IMR-90 (cell line): ENCODE results near the gene WDR49. TPM values are rescaled to one million over a fixed set of nuclear protein-coding genes. Genes with fewer than 3 reads are reported as not detected.

Experiments used
- ATAC-seq: fragments of 200-7000 bp; cut with Tn5 transposase; 2 replicates; pipeline ENCODE4 v1.9.1; 2020; ENCODE audit warnings: low read depth, mild to moderate bottlenecking, moderate library complexity
- BruUV-seq: library from RNA; stranded (reverse); fragments of 400-500 nt; replicated peaks from 2 replicates; lab custom pipeline; 2021; lab: Mats Ljungman, UMichigan
- CTCF ChIA-PET: fragments of 300-600 bp; formaldehyde crosslinking; extraction: SDS; loops from one replicate; lab custom pipeline; 2021; ENCODE audit warnings: antibody characterized with exemption; lab: Yijun Ruan, JAX
- POLR2A ChIA-PET: fragments of 300-600 bp; sonication (Branson Sonifier 250); formaldehyde crosslinking; loops from one replicate; lab custom pipeline; 2022; ENCODE audit warnings: antibody characterized with exemption; ENCODE audit not compliant: unreplicated experiment; lab: Charles Lee
- DNase-seq: peaks from one replicate; pipeline ENCODE4 v3.0.0; 2013
- H2AFZ ChIP-seq: replicated peaks from 2 replicates; pipeline ENCODE3; 2013; ENCODE audit warnings: low read length, mild to moderate bottlenecking; ENCODE audit not compliant: poor library complexity
- H2AK5ac ChIP-seq: 2 replicates; pipeline ENCODE4 v1.6.1; 2013; ENCODE audit warnings: low read depth, low read length, inconsistent platforms
- H2AK9ac ChIP-seq: replicated peaks from 2 replicates; pipeline ENCODE3; 2013; ENCODE audit warnings: mild to moderate bottlenecking, low read depth, low read length, moderate library complexity; ENCODE audit not compliant: poor library complexity
- H2BK120ac ChIP-seq: 2 replicates; pipeline ENCODE4 v1.6.1; 2013; ENCODE audit warnings: low read depth, low read length, inconsistent platforms
- H2BK15ac ChIP-seq: 3 replicates; pipeline ENCODE4 v1.6.1; 2013; ENCODE audit warnings: low read depth, low read length, inconsistent platforms
- H2BK20ac ChIP-seq: 2 replicates; pipeline ENCODE4 v1.6.1; 2013; ENCODE audit warnings: low read depth, mild to moderate bottlenecking, inconsistent platforms, low read length, moderate library complexity
- H2BK5ac ChIP-seq: 2 replicates; pipeline ENCODE4 v1.6.1; 2013; ENCODE audit warnings: mild to moderate bottlenecking, low read depth, low read length, inconsistent platforms; ENCODE audit not compliant: poor library complexity, severe bottlenecking
- H3K14ac ChIP-seq: replicated peaks from 2 replicates; pipeline ENCODE4 v1.6.1; 2013; ENCODE audit warnings: low read depth, low read length, inconsistent platforms
- H3K18ac ChIP-seq: 2 replicates; pipeline ENCODE4 v1.6.1; 2013; ENCODE audit warnings: low read depth, low read length, control low read depth
- H3K23ac ChIP-seq: 2 replicates; pipeline ENCODE4 v1.6.1; 2013; ENCODE audit warnings: low read depth, low read length, inconsistent platforms
- H3K27ac ChIP-seq: 2 replicates; pipeline ENCODE4 v1.5.1; 2013; ENCODE audit warnings: mild to moderate bottlenecking, control low read depth, low read length; ENCODE audit not compliant: insufficient read depth
- H3K27me3 ChIP-seq: 2 replicates; pipeline ENCODE4 v1.6.1; 2013; ENCODE audit warnings: low read length; ENCODE audit not compliant: control insufficient read depth, insufficient read depth
- H3K36me3 ChIP-seq: 2 replicates; pipeline ENCODE4 v1.6.1; 2013; ENCODE audit warnings: low read length, mixed read lengths; ENCODE audit not compliant: control insufficient read depth, insufficient read depth
- H3K4ac ChIP-seq: 2 replicates; pipeline ENCODE4 v1.6.1; 2013; ENCODE audit warnings: low read depth, low read length, inconsistent platforms
- H3K4me1 ChIP-seq: 2 replicates; pipeline ENCODE4 v1.6.1; 2013; ENCODE audit warnings: low read length, mixed read lengths; ENCODE audit not compliant: control insufficient read depth, insufficient read depth
- H3K4me2 ChIP-seq: 2 replicates; pipeline ENCODE4 v1.6.1; 2013; ENCODE audit warnings: low read depth, mild to moderate bottlenecking, control low read depth, low read length, moderate library complexity
- H3K4me3 ChIP-seq: 2 replicates; pipeline ENCODE4 v1.5.1; 2013; ENCODE audit warnings: low read depth, mild to moderate bottlenecking, control low read depth, low read length, moderate library complexity; ENCODE audit not compliant: insufficient read depth
- H3K56ac ChIP-seq: 2 replicates; pipeline ENCODE4 v1.6.1; 2013; ENCODE audit warnings: low read length, inconsistent platforms; ENCODE audit not compliant: insufficient read depth; ENCODE audit errors: extremely low read depth
- H3K79me1 ChIP-seq, 2 experiments: 2 replicates each; pipeline ENCODE4 v1.6.1; 2013; ENCODE audit warnings: low read length in 2 of 2, inconsistent platforms in 1 of 2, low read depth in 1 of 2
- H3K9ac ChIP-seq: 2 replicates; pipeline ENCODE4 v1.6.1; 2013; ENCODE audit warnings: low read depth, low read length, control low read depth
- H3K9me1 ChIP-seq: 2 replicates; pipeline ENCODE4 v1.6.1; 2013; ENCODE audit warnings: low read length, inconsistent platforms; ENCODE audit not compliant: insufficient read depth
- H3K9me3 ChIP-seq: 2 replicates; pipeline ENCODE4 v1.6.1; 2013; ENCODE audit warnings: low read length; ENCODE audit not compliant: control insufficient read depth, insufficient read depth
- H4K20me1 ChIP-seq: 2 replicates; pipeline ENCODE4 v1.6.1; 2013; ENCODE audit warnings: low read length, inconsistent platforms; ENCODE audit not compliant: insufficient read depth
- H4K5ac ChIP-seq: 2 replicates; pipeline ENCODE4 v1.6.1; 2013; ENCODE audit warnings: mild to moderate bottlenecking, low read depth, low read length, control low read depth
- H4K8ac ChIP-seq, 2 experiments: 2 replicates each; pipeline ENCODE4 v1.6.1; 2013; ENCODE audit warnings: low read depth in 2 of 2, low read length in 2 of 2, control low read depth in 1 of 2, inconsistent platforms in 1 of 2
- H4K91ac ChIP-seq: 2 replicates; pipeline ENCODE4 v1.6.1; 2013; ENCODE audit warnings: low read depth, low read length, inconsistent platforms; ENCODE audit not compliant: insufficient read depth
- CEBPB ChIP-seq: IDR thresholded peaks from 2 replicates; pipeline ENCODE4 v1.6.1; 2012; ENCODE audit warnings: low read depth, low read length, improper control_type of control experiment
- MXI1 ChIP-seq: IDR thresholded peaks from 2 replicates; pipeline ENCODE4 v1.6.1; 2012; ENCODE audit warnings: low read depth, mild to moderate bottlenecking, low read length, moderate library complexity, borderline replicate concordance
- NFE2L2 ChIP-seq: fragments of 150-350 bp; IDR thresholded peaks from 2 replicates; pipeline ENCODE4 v1.6.1; 2016; ENCODE audit warnings: low read depth, mild to moderate bottlenecking, low read length
- POLR2A ChIP-seq: IDR thresholded peaks from 2 replicates; pipeline ENCODE4 v1.6.1; 2012; ENCODE audit warnings: mild to moderate bottlenecking, low read depth, low read length
- RAD21 ChIP-seq: IDR thresholded peaks from 2 replicates; pipeline ENCODE4 v1.6.1; 2012; ENCODE audit warnings: low read length, improper control_type of control experiment
- RCOR1 ChIP-seq: IDR thresholded peaks from 2 replicates; pipeline ENCODE4 v1.6.1; 2012; ENCODE audit warnings: mild to moderate bottlenecking, low read length, improper control_type of control experiment; ENCODE audit not compliant: insufficient replicate concordance
- USF2 ChIP-seq: fragments of 150-350 bp; IDR thresholded peaks from 2 replicates; pipeline ENCODE4 v1.6.1; 2017; ENCODE audit warnings: mild to moderate bottlenecking, antibody characterized with exemption, low read length, low read depth
- WGBS, 2 experiments: methylation state at CpG; one replicate each; pipeline versions ENCODE4 v1.1.5 to v1.1.7; 2013; ENCODE audit warnings: missing lambda C conversion rate in 2 of 2; ENCODE audit not compliant: insufficient read length in 1 of 2; ENCODE audit errors: extremely low coverage in 2 of 2; 5-methylcytosine and 5-hydroxymethylcytosine counted together
- dilution Hi-C: fragments of 300-500 bp; cut with HindIII; formaldehyde crosslinking; loops from one replicate; pipeline ENCODE4 v1.14.3; 2018; ENCODE audit warnings: low sequenced_read_pairs; ENCODE audit not compliant: unreplicated experiment
- in situ Hi-C: fragments of 300-500 bp; cut with MboI; formaldehyde crosslinking; loops from 3 replicates; pipeline ENCODE4 v1.14.3; 2019; ENCODE audit warnings: low sequenced_read_pairs, inconsistent platforms, mixed read lengths
- intact Hi-C: fragments of 100-400 bp; cut with micrococcal nuclease; formaldehyde crosslinking; loops from 2 replicates; pipeline ENCODE4 v1.10.0; 2022
- polyA plus RNA-seq, 3 experiments: library from polyadenylated mRNA; depleted of rRNA; stranded (reverse); fragments of >200 nt; gene quantifications; 2 replicates each; pipeline ENCODE4 v1.2.3, GENCODE V29; 2012; ENCODE audit warnings: low replicate concordance in 1 of 3
- total RNA-seq: library from RNA; depleted of rRNA; stranded (reverse); fragments of >200 nt; gene quantifications from 2 replicates; pipeline ENCODE4 v1.2.3, GENCODE V29; 2012
- TF ChIP-seq, protein P1 (sequence below): fragments of 150-350 bp; IDR thresholded peaks from 2 replicates; pipeline ENCODE4 v1.6.1; 2016; ENCODE audit warnings: low read depth, mild to moderate bottlenecking, low read length, moderate library complexity, borderline replicate concordance

The WDR49 gene
- total and polyA plus RNA-seq, 2 of the 4 experiments (the other 2 are of a cell fraction) = not detected

DNA sequence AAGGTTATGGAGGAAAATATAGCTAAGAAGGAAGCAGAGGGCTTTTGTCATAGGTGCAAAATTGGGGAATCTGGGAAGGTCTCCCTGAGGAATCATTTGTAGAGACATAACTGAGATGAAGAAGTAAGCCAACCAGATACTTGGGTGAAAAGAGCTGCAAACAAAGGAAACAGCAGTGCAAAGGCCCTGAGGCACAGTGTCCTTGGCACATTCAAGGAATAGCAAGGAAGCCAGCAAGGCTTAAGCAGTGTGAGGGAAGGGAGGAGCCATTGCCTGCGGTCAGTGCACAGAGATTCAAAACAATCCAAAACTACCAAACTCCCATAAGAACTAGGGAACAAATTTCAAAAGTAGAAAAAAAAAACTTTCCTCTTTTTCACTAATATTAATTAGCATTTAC is 88.3 kb downstream of the WDR49 start:
- BruUV-seq = no TSS peak
- Histone ChIP-seq H2BK20ac (no peak overlapping the region), H3K27ac (no peak overlapping the region), H3K4me1 (no peaks in the 10 kb centered on the region), H3K79me1 (no peaks in the 10 kb centered on the region), H4K91ac (no peak overlapping the region), H2BK120ac (no peak overlapping the region), H3K4me2 (no peak overlapping the region), H4K5ac (no peak overlapping the region), H2AFZ (no peak overlapping the region), H2BK15ac (no peak overlapping the region), H3K4ac (no peak overlapping the region), H3K23ac (no peak overlapping the region), H3K9ac (no peak overlapping the region), H4K20me1 (no peaks in the 10 kb centered on the region), H3K36me3 (no peaks in the 10 kb centered on the region), H3K4me3 (no peak overlapping the region), H4K8ac (no peak overlapping the region), H3K27me3 (no peaks in the 10 kb centered on the region), H2AK9ac (no peak overlapping the region), H2AK5ac (no peak overlapping the region), H3K18ac (no peak overlapping the region), H3K9me3 (no peaks in the 10 kb centered on the region), H3K9me1 (no peaks in the 10 kb centered on the region), H3K56ac (no peak overlapping the region), H2BK5ac (no peak overlapping the region), H3K14ac (no peak overlapping the region)
- WGBS, 2 experiments = no CpG with 5 or more reads among the region's 1 CpG
- in situ Hi-C loops (no loop called here), intact Hi-C loops (no loop called here), dilution Hi-C loops (no loop called here)
- CTCF ChIA-PET = no interaction called here
- no peak for DNase-seq
- ATAC-seq = no peak
- POLR2A ChIA-PET = no interaction called here
- TF ChIP-seq RCOR1 (no peak), MXI1 (no peak), POLR2A (no peak), USF2 (no peak), CEBPB (no peak), NFE2L2 (no peak), RAD21 (no peak)
- TF ChIP-seq, protein P1, sequence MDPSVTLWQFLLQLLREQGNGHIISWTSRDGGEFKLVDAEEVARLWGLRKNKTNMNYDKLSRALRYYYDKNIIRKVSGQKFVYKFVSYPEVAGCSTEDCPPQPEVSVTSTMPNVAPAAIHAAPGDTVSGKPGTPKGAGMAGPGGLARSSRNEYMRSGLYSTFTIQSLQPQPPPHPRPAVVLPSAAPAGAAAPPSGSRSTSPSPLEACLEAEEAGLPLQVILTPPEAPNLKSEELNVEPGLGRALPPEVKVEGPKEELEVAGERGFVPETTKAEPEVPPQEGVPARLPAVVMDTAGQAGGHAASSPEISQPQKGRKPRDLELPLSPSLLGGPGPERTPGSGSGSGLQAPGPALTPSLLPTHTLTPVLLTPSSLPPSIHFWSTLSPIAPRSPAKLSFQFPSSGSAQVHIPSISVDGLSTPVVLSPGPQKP = no peak
